GM10847 (cell line): ENCODE data around the gene CCNL2.

Experiments used
- POLR2A ChIP-seq: IDR thresholded peaks from 2 replicates; pipeline ENCODE4 v1.6.1; 2011; ENCODE audit not compliant: insufficient read length; ENCODE audit errors: extremely low read depth

Gene CCNL2

DNA sequence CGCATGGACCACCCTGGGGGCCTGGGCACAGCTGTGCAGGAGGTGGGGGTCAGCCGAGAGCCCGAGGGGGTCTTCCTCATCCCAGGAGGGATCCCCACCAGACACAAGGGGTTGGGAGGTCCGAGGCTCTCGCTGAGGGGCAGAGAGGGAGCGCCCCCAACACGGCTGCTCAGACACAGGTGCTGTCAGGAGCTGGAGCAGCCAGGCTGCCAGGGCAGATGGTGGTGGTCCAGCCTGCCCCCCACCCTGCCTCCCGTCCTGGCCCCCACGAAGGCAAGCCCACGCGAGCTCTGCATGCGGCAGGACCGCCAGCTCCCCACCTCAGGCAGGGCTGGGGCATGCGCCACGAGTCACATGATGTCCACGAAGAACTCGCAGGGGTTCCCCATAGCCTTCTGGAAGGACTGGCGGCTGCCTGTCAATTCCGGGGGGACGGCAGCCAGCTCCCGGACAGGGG is 63.3 kb downstream of the CCNL2 start:
- TF ChIP-seq POLR2A, result no peak
